A549 (cell line): Measurements from ENCODE around the gene MVK. TPM values are rescaled to one million over a fixed set of nuclear protein-coding genes. Genes with fewer than 3 reads are reported as not detected.

Experiments used
- ATAC-seq, 2 experiments: fragments of 200-7000 bp in 1 of 2; fragments of >200 bp in 1 of 2; cut with Nextera tagmentation in 1 of 2; cut with Tn5 transposase in 1 of 2; 3 replicates each; pipeline versions ENCODE4 v1.8.0 to v1.9.1; 2018 to 2020; ENCODE audit warnings: mild to moderate bottlenecking in 1 of 2, moderate library complexity in 1 of 2
- CTCF ChIA-PET: fragments of 300-600 bp; sonication (Branson Sonifier 250); formaldehyde crosslinking; extraction: SDS; loops from one replicate; lab custom pipeline; 2021; ENCODE audit warnings: antibody characterized with exemption, inconsistent platforms; lab: Yijun Ruan, JAX
- POLR2A ChIA-PET: fragments of 350-600 bp; formaldehyde crosslinking; extraction: SDS; loops from one replicate; lab custom pipeline; 2021; ENCODE audit warnings: antibody characterized with exemption, inconsistent platforms; lab: Yijun Ruan, JAX
- DNase-seq, 2 experiments: peaks; one replicate each; pipeline versions ENCODE4 v3.0.0 to v3.0.0-alpha.2; 2011 to 2016; ENCODE audit warnings: low read depth in 1 of 2, low spot score in 1 of 2
- FAIRE-seq: peaks from 2 replicates; lab custom pipeline; 2011; peaks lifted over from hg19 to GRCh38; lab: Jason Lieb, UNC
- H3K27ac ChIP-seq, 2 experiments: fragments of >200 bp; sonication (Bioruptor Twin); formaldehyde crosslinking; 3 replicates each; pipeline ENCODE4 v1.5.1; 2016 to 2017
- H3K4me1 ChIP-seq: fragments of >200 bp; sonication (Bioruptor Twin); formaldehyde crosslinking; 3 replicates; pipeline ENCODE4 v1.6.1; 2016
- H3K4me2 ChIP-seq: fragments of >200 bp; sonication (Bioruptor Twin); formaldehyde crosslinking; 3 replicates; pipeline ENCODE4 v1.6.1; 2016
- H3K4me3 ChIP-seq: fragments of >200 bp; sonication (Bioruptor Twin); formaldehyde crosslinking; 3 replicates; pipeline ENCODE4 v1.5.1; 2016
- H3K9me3 ChIP-seq: fragments of >200 bp; sonication (Bioruptor Twin); formaldehyde crosslinking; 3 replicates; pipeline ENCODE4 v1.6.1; 2016
- BCL3 ChIP-seq: fragments of >200 bp; sonication (Bioruptor Twin); formaldehyde crosslinking; IDR thresholded peaks from 3 replicates; pipeline ENCODE4 v1.6.1; 2016
- CHD2 ChIP-seq: fragments of 150-350 bp; IDR thresholded peaks from 2 replicates; pipeline ENCODE4 v1.6.1; 2014; ENCODE audit warnings: low read length; ENCODE audit not compliant: partially characterized antibody
- CTCF ChIP-seq: fragments of >200 bp; sonication (Bioruptor Twin); formaldehyde crosslinking; IDR thresholded peaks from 3 replicates; pipeline ENCODE4 v1.5.1; 2016
- E2F6 ChIP-seq: IDR thresholded peaks from 2 replicates; pipeline ENCODE4 v1.6.1; 2012; ENCODE audit warnings: low read depth, borderline replicate concordance
- EHF ChIP-seq: fragments of 250-450 bp; sonication (Bioruptor Pico); IDR thresholded peaks from 2 replicates; pipeline ENCODE4 v1.5.0; 2020; ENCODE audit warnings: mild to moderate bottlenecking
- EHMT2 ChIP-seq: fragments of 200-600 bp; sonication (generic); IDR thresholded peaks from 2 replicates; pipeline ENCODE4 v1.6.1; 2016; ENCODE audit warnings: antibody characterized with exemption, low read depth, mild to moderate bottlenecking, moderate library complexity
- HDAC2 ChIP-seq: fragments of 200-600 bp; sonication (generic); IDR thresholded peaks from 2 replicates; pipeline ENCODE4 v1.6.1; 2016
- HMGXB4 ChIP-seq: fragments of 250-450 bp; sonication (Bioruptor Pico); IDR thresholded peaks from 2 replicates; pipeline ENCODE4 v1.5.0; 2021; ENCODE audit warnings: mild to moderate bottlenecking, moderate library complexity, borderline replicate concordance
- HOXB13 ChIP-seq: fragments of 250-450 bp; sonication (Bioruptor Pico); IDR thresholded peaks from 2 replicates; pipeline ENCODE4 v1.5.0; 2020; ENCODE audit warnings: low read depth, mild to moderate bottlenecking, moderate library complexity
- KDM1A ChIP-seq: fragments of 200-600 bp; sonication (generic); IDR thresholded peaks from 2 replicates; pipeline ENCODE4 v1.6.1; 2016; ENCODE audit warnings: low read depth, mild to moderate bottlenecking
- MAZ ChIP-seq: fragments of 150-350 bp; IDR thresholded peaks from 2 replicates; pipeline ENCODE4 v1.6.1; 2014; ENCODE audit warnings: antibody characterized with exemption, low read depth, low read length, borderline replicate concordance
- NPAS2 ChIP-seq: fragments of 250-450 bp; sonication (Bioruptor Pico); IDR thresholded peaks from 2 replicates; pipeline ENCODE4 v1.8.0; 2022; ENCODE audit warnings: mild to moderate bottlenecking, moderate library complexity, borderline replicate concordance
- RAD21 ChIP-seq, 2 experiments: fragments of >200 bp in 1 of 2; sonication (Bioruptor Twin) in 1 of 2; formaldehyde crosslinking in 1 of 2; IDR thresholded peaks in 1 of 2; conservative IDR thresholded peaks in 1 of 2; 2 replicates in 1 of 2; 3 replicates in 1 of 2; pipeline ENCODE4 v1.6.1; 2012 to 2018; ENCODE audit warnings: inconsistent platforms in 1 of 2
- RARB ChIP-seq: fragments of 250-450 bp; sonication (Bioruptor Pico); IDR thresholded peaks from 2 replicates; pipeline ENCODE4 v1.8.0; 2021; ENCODE audit warnings: mild to moderate bottlenecking, moderate library complexity
- RCOR1 ChIP-seq: fragments of 150-350 bp; IDR thresholded peaks from 2 replicates; pipeline ENCODE4 v1.6.1; 2014; ENCODE audit warnings: antibody characterized with exemption, low read length, low read depth
- USF2 ChIP-seq: fragments of 450-650 bp; IDR thresholded peaks from 2 replicates; pipeline ENCODE4 v1.6.1; 2014; ENCODE audit warnings: antibody characterized with exemption
- ZFP36 ChIP-seq: fragments of 450-650 bp; IDR thresholded peaks from 2 replicates; pipeline ENCODE4 v1.6.1; 2014; ENCODE audit warnings: borderline replicate concordance; ENCODE audit not compliant: partially characterized antibody
- WGBS: methylation state at CpG from one replicate; pipeline ENCODE4 v1.1.6; 2017; ENCODE audit errors: missing lambda C conversion rate; 5-methylcytosine and 5-hydroxymethylcytosine counted together
- polyA plus RNA-seq, 4 experiments: library from polyadenylated mRNA; depleted of rRNA in 3 of 4; stranded (reverse); fragments of >200 nt; fragmentation: RNase III in 1 of 4; extraction: RNeasy Plus Mini Kit Qiagen cat#74134 plus additional on column Dnase treatment in 1 of 4; gene quantifications; 2 replicates in 3 of 4; 3 replicates in 1 of 4; pipeline ENCODE4 v1.2.3, GENCODE V29; 2011 to 2017

MVK gene
- polyA plus RNA-seq, 2 of the 4 experiments (the other 2 are of a cell fraction): 5.9 to 14.8 TPM

GRCh38 chr12:109618082-109618481 lies 44.5 kb downstream of the MVK start:
- no peaks in the 10 kb centered on the region for H3K9me3 ChIP-seq
- WGBS: 70% methylated on average over 4 of the region's 5 CpGs
- H3K4me1 ChIP-seq: no peaks in the 10 kb centered on the region
- ChIA-PET POLR2A (no interaction called here), CTCF (interaction anchor here (0.6 to 4.4 kb wide), 4 partner anchors 19 to 227 kb away, joined by 3 to 34 read pairs (median 4); no protein-coding TSS in a partner anchor)
- DNase-seq: no peak
- no peak for ATAC-seq
- TF ChIP-seq RAD21 (conservative IDR thresholded peaks at IDR 0.05 in 1 of 2, IDR thresholded peaks at IDR 0.05 in 1 of 2): no peak
- TF ChIP-seq RCOR1: no peak
- TF ChIP-seq E2F6: no peak
- H3K4me2 ChIP-seq: no peak overlapping the region
- no peak for FAIRE-seq
- H3K27ac ChIP-seq: no peak overlapping the region
- no peak overlapping the region for H3K4me3 ChIP-seq

GRCh38 chr12:109619002-109619604 lies 45.5 kb downstream of the MVK start:
- no peak for DNase-seq
- ChIA-PET POLR2A (no interaction called here), CTCF (interaction anchor here (4.4 kb wide), 1 partner anchor 20 kb away, joined by 34 read pairs; no protein-coding TSS in a partner anchor)
- H3K4me2 ChIP-seq: no peak overlapping the region
- H3K27ac ChIP-seq: no peak overlapping the region
- TF ChIP-seq ZFP36 (peak; percentile 25), NPAS2 (CRISPR knock-in tag) (no peak), USF2 (0 out of 2 replicates have a peak, but pooled peaks have one; percentile 31)
- no peak for FAIRE-seq
- 51% methylated on average over 8 of the region's 8 CpGs for WGBS
- no peak overlapping the region for H3K4me3 ChIP-seq
- H3K4me1 ChIP-seq: no peaks in the 10 kb centered on the region
- H3K9me3 ChIP-seq: no peaks in the 10 kb centered on the region
- no peak for ATAC-seq

GRCh38 chr12:109621211-109621694 lies 47.7 kb downstream of the MVK start:
- no peak overlapping the region for H3K27ac ChIP-seq
- no peak overlapping the region for H3K4me3 ChIP-seq
- no peak overlapping the region for H3K4me2 ChIP-seq
- POLR2A ChIA-PET: no interaction called here
- TF ChIP-seq HMGXB4: no peak
- TF ChIP-seq KDM1A: no peak
- TF ChIP-seq EHMT2: no peak
- no peak for TF ChIP-seq RARB
- TF ChIP-seq HDAC2: no peak
- no peak for TF ChIP-seq HOXB13 (CRISPR knock-in tag)
- no peak for TF ChIP-seq RAD21 (conservative IDR thresholded peaks at IDR 0.05 in 1 of 2, IDR thresholded peaks at IDR 0.05 in 1 of 2)
- TF ChIP-seq BCL3: no peak
- no peak for TF ChIP-seq CHD2
- no peak for TF ChIP-seq E2F6
- no peak for TF ChIP-seq MAZ
- no peak for TF ChIP-seq EHF (CRISPR knock-in tag)
- TF ChIP-seq CTCF: no peak
- 20% methylated on average over 1 of the region's 1 CpG for WGBS
- DNase-seq (no peak), ATAC-seq (no peak), FAIRE-seq (no peak)
- H3K4me1 ChIP-seq: peaks cover 11% of the 10 kb centered on the region; the same call in 1 of the 3 replicates
- CTCF ChIA-PET: interaction anchor here (0.6 to 4.9 kb wide), 2 partner anchors 11 to 24 kb away, joined by 3 to 23 read pairs; no protein-coding TSS in a partner anchor
- no peaks in the 10 kb centered on the region for H3K9me3 ChIP-seq
